D721Med (cell line): Measurements from ENCODE around the gene MARCHF3.

Experiments
- DNase-seq: peaks from one replicate; pipeline ENCODE4 v3.0.0; 2011; ENCODE audit warnings: low spot score; ENCODE audit not compliant: insufficient read length
- FAIRE-seq: peaks from 2 replicates; lab custom pipeline; 2011; peaks lifted over from hg19 to GRCh38; lab: Jason Lieb, UNC
- CTCF ChIP-seq: IDR thresholded peaks from 2 replicates; pipeline ENCODE4 v1.5.1; 2012; ENCODE audit warnings: mild to moderate bottlenecking, control low read depth; ENCODE audit not compliant: insufficient read depth; ENCODE audit errors: missing control alignments

MARCHF3 gene

GRCh38 chr5:127046343-127047072, 16.1 kb upstream of the MARCHF3 start:
- no peak for TF ChIP-seq CTCF
- no peak for FAIRE-seq

GRCh38 chr5:127042593-127042992, 12.2 kb upstream of the MARCHF3 start:
- DNase-seq (no peak), FAIRE-seq (peak; percentile 35)
- TF ChIP-seq CTCF, result no peak

More at GRCh38 chr5:127046343-127047072, 16.1 kb upstream of the MARCHF3 start:
- DNase-seq, result no peak

GRCh38 chr5:127041571-127041970, 11.2 kb upstream of the MARCHF3 start:
- no peak for FAIRE-seq
- DNase-seq, result no peak
- no peak for TF ChIP-seq CTCF

GRCh38 chr5:127040796-127041520, 10.6 kb upstream of the MARCHF3 start:
- DNase-seq (no peak), FAIRE-seq (no peak)
- no peak for TF ChIP-seq CTCF

- DNase-seq, result no peak
- no peak for FAIRE-seq
- no peak for TF ChIP-seq CTCF
Measured at GRCh38 chr5:127038550-127038949, 8.2 kb upstream of the MARCHF3 start.

- DNase-seq, result no peak
- no peak for FAIRE-seq
- TF ChIP-seq CTCF, result no peak
Measured at GRCh38 chr5:127031863-127032232, 1.5 kb upstream of the MARCHF3 start.

- FAIRE-seq (no peak), DNase-seq (no peak)
- TF ChIP-seq CTCF, result no peak
Measured at GRCh38 chr5:127031147-127031862, 947 bp upstream of the MARCHF3 start.
